ENCODE data around the gene RAB3GAP1. TPM values are rescaled to one million over a fixed set of nuclear protein-coding genes. Genes with fewer than 3 reads are reported as not detected.
"Not testable (repeated sequence)": the region's sequence is repeated elsewhere in the genome, so short reads cannot be mapped to it uniquely, and the experiment has no call there.

The RAB3GAP1 gene
- total RNA-seq, 1 experiment from 2014 or later, result 38.6 TPM

DNA sequence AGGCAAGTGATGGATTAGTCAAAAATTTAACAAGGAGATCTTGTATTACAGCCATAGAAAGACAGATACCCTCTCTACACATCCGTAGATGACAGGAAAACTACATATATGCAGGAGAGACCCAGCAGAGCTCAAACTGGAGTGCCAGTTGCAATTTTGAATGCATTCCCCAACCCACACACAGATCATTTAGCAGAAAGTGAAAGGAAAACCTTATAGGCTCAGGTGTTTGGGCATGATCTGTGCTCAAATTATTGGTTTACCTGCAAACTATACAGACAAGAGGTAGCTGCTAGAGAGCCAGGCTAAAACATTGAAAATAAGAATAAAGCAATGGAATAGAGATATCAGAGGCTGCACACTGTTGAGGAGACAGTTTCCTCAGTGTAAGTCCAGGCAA is 51.8 kb downstream of the RAB3GAP1 start:
- H3K9me3 ChIP-seq (ENCODE audit: control insufficient read depth, insufficient read depth, low read depth, low read length), result no peaks in the 10 kb centered on the region
- no peaks in the 10 kb centered on the region for H3K4me1 ChIP-seq (ENCODE audit: control insufficient read depth, insufficient read depth, low read length)
- DNase-seq (ENCODE audit: low read depth, low spot score) (no peak), ATAC-seq (no peak)
- no peaks in the 10 kb centered on the region; the same call in 1 of the 2 replicates for H3K36me3 ChIP-seq (ENCODE audit: control insufficient read depth, insufficient read depth, low read length)
- in situ Hi-C loops (cut with HindIII; ENCODE audit: low pct_unique_long_range_greater_than_20kb, low sequenced_read_pairs) (no loop called here), intact Hi-C loops (cut with micrococcal nuclease; ENCODE audit: unreplicated experiment) (no loop called here)
- POLR2A ChIA-PET, result no interaction called here
- TF ChIP-seq, protein P1, sequence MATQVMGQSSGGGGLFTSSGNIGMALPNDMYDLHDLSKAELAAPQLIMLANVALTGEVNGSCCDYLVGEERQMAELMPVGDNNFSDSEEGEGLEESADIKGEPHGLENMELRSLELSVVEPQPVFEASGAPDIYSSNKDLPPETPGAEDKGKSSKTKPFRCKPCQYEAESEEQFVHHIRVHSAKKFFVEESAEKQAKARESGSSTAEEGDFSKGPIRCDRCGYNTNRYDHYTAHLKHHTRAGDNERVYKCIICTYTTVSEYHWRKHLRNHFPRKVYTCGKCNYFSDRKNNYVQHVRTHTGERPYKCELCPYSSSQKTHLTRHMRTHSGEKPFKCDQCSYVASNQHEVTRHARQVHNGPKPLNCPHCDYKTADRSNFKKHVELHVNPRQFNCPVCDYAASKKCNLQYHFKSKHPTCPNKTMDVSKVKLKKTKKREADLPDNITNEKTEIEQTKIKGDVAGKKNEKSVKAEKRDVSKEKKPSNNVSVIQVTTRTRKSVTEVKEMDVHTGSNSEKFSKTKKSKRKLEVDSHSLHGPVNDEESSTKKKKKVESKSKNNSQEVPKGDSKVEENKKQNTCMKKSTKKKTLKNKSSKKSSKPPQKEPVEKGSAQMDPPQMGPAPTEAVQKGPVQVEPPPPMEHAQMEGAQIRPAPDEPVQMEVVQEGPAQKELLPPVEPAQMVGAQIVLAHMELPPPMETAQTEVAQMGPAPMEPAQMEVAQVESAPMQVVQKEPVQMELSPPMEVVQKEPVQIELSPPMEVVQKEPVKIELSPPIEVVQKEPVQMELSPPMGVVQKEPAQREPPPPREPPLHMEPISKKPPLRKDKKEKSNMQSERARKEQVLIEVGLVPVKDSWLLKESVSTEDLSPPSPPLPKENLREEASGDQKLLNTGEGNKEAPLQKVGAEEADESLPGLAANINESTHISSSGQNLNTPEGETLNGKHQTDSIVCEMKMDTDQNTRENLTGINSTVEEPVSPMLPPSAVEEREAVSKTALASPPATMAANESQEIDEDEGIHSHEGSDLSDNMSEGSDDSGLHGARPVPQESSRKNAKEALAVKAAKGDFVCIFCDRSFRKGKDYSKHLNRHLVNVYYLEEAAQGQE (IDR thresholded peaks at IDR 0.05; ENCODE audit: insufficient read depth in 1 of 2, low read depth in 2 of 2, low read length in 1 of 2), result no peak
- TF ChIP-seq SIN3A (IDR thresholded peaks at IDR 0.05; ENCODE audit: borderline replicate concordance, insufficient read depth, low read depth, low read length) (no peak), TCF7L2 (IDR thresholded peaks at IDR 0.05; ENCODE audit: low read depth, low read length) (no peak), POLR2AphosphoS5 (IDR thresholded peaks at IDR 0.05; ENCODE audit: low read depth, low read length) (no peak)
- TF ChIP-seq, protein P2, sequence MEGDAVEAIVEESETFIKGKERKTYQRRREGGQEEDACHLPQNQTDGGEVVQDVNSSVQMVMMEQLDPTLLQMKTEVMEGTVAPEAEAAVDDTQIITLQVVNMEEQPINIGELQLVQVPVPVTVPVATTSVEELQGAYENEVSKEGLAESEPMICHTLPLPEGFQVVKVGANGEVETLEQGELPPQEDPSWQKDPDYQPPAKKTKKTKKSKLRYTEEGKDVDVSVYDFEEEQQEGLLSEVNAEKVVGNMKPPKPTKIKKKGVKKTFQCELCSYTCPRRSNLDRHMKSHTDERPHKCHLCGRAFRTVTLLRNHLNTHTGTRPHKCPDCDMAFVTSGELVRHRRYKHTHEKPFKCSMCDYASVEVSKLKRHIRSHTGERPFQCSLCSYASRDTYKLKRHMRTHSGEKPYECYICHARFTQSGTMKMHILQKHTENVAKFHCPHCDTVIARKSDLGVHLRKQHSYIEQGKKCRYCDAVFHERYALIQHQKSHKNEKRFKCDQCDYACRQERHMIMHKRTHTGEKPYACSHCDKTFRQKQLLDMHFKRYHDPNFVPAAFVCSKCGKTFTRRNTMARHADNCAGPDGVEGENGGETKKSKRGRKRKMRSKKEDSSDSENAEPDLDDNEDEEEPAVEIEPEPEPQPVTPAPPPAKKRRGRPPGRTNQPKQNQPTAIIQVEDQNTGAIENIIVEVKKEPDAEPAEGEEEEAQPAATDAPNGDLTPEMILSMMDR (IDR thresholded peaks at IDR 0.05), result no peak
- H3K27me3 ChIP-seq (ENCODE audit: control insufficient read depth, insufficient read depth, low read length), result no peaks in the 10 kb centered on the region
- no TSS peak for BruUV-seq (replicated peaks)
- CTCF ChIA-PET, result no interaction called here
- no peak overlapping the region for H3K4me3 ChIP-seq (ENCODE audit: low read depth in 2 of 2, low read length in 2 of 2)
- no peak overlapping the region for H3K27ac ChIP-seq (ENCODE audit: low read length)

DNA sequence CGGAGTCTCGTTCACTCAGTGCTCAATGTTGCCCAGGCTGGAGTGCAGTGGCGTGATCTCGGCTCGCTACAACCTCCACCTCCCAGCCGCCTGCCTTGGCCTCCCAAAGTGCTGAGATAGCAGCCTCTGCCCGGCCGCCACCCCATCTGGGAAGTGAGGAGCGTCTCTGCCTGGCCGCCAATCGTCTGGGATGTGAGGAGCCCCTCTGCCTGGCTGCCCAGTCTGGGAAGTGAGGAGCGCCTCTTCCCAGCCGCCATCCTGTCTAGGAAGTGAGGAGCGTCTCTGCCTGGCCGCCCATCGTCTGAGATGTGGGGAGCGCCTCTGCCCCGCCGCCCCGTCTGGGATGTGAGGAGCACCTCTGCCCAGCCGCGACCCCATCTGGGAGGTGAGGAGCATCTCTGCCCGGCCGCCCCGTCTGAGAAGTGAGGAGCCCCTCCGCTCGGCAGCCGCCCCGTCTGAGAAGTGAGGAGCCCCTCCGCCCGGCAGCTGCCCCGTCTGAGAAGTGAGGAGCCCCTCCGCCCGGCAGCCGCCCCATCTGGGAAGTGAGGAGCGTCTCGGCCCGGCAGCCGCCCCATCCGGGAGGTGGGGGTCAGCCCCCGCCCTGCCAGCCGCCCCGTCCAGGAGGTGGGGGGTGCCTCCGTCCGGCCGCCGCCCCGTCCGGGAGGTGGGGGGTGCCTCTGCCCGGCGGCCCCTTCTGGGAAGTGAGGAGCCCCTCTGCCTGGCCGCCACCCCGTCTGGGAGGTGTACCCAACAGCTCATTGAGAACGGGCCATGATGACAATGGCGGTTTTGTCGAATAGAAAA is 53.6 kb downstream of the RAB3GAP1 start:
- intact Hi-C loops (cut with micrococcal nuclease; ENCODE audit: unreplicated experiment); H3K4me1 ChIP-seq (ENCODE audit: control insufficient read depth, insufficient read depth, low read length); BruUV-seq (replicated peaks); H3K9me3 ChIP-seq (ENCODE audit: control insufficient read depth, insufficient read depth, low read depth, low read length); DNase-seq (ENCODE audit: low read depth, low spot score); H3K27me3 ChIP-seq (ENCODE audit: control insufficient read depth, insufficient read depth, low read length); CTCF ChIA-PET; H3K27ac ChIP-seq (ENCODE audit: low read length); H3K4me3 ChIP-seq (ENCODE audit: low read depth in 2 of 2, low read length in 2 of 2); ATAC-seq; H3K36me3 ChIP-seq (ENCODE audit: control insufficient read depth, insufficient read depth, low read length); in situ Hi-C loops (cut with HindIII; ENCODE audit: low pct_unique_long_range_greater_than_20kb, low sequenced_read_pairs): not testable (repeated sequence)
- POLR2A ChIA-PET, result interaction anchor here (0.6 kb wide), 1 partner anchor 111 kb away, joined by 3 read pairs; no protein-coding TSS in a partner anchor

DNA sequence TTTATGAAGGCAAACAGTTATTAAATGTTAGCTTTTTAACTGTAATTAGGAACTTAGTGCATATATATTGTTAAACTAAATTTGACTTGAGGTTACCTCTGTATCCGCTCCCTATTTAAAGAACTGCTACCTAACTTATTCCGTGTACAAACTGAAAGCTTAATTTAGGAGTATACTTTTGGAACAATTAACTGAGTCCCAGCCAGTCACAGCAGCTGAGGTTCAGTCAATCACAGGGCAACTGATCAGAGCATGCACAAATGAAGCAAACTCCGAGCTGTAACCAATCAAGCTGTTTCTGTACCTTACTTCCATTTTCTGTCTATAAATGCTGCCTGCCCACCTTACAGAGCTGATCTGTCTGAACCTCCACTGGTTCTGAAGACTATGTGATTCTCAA is 61.2 kb downstream of the RAB3GAP1 start:
- POLR2A ChIA-PET, result no interaction called here
- ATAC-seq, result no peak
- no peaks in the 10 kb centered on the region for H3K9me3 ChIP-seq (ENCODE audit: control insufficient read depth, insufficient read depth, low read depth, low read length)

More for the DNA sequence above, 61.2 kb downstream of the RAB3GAP1 start:
- H3K4me1 ChIP-seq (ENCODE audit: control insufficient read depth, insufficient read depth, low read length), result no peaks in the 10 kb centered on the region
- no peak for DNase-seq (ENCODE audit: low read depth, low spot score)
- no peak overlapping the region for H3K27ac ChIP-seq (ENCODE audit: low read length)
- in situ Hi-C loops (cut with HindIII; ENCODE audit: low pct_unique_long_range_greater_than_20kb, low sequenced_read_pairs), result no loop called here
- TF ChIP-seq, protein P2 (IDR thresholded peaks at IDR 0.05), result no peak
- H3K36me3 ChIP-seq (ENCODE audit: control insufficient read depth, insufficient read depth, low read length), result no peaks in the 10 kb centered on the region; the same call in 1 of the 2 replicates
- H3K27me3 ChIP-seq (ENCODE audit: control insufficient read depth, insufficient read depth, low read length), result no peaks in the 10 kb centered on the region
- BruUV-seq (replicated peaks), result no TSS peak
- intact Hi-C loops (cut with micrococcal nuclease; ENCODE audit: unreplicated experiment), result no loop called here
- H3K4me3 ChIP-seq (ENCODE audit: low read depth in 2 of 2, low read length in 2 of 2), result no peak overlapping the region
- CTCF ChIA-PET, result no interaction called here
